ENCODE results near the gene BPGM. TPM values are rescaled to one million over a fixed set of nuclear protein-coding genes. Genes with fewer than 3 reads are reported as not detected.
"Not testable (repeated sequence)": the region's sequence is repeated elsewhere in the genome, so short reads cannot be mapped to it uniquely, and the experiment has no call there.

The BPGM gene
- total RNA-seq, 1 experiment from 2014 or later = 14.0 TPM

DNA sequence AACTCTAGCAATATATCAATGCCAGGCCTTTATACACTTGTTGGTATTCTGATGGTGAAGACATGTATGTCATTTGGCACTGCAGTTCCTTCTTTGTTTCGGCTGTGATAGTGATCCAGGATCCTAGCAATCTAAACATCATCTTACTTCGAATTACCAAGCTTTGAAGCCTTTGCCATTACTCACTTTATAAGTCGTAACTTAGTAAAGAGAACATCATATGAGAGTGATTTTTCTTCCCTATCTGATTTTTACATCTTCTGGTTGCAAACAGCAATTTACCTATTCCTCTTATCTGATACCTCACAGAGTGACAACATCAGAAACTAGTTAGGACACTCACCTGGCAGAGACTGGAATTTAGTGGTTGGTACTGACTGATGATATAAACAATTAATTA is 7.6 kb upstream of the BPGM start:
- no peak for TF ChIP-seq EZH2 (IDR thresholded peaks at IDR 0.05; ENCODE audit: borderline replicate concordance, low read depth, low read length, poor library complexity, severe bottlenecking)
- TF ChIP-seq, protein P1, sequence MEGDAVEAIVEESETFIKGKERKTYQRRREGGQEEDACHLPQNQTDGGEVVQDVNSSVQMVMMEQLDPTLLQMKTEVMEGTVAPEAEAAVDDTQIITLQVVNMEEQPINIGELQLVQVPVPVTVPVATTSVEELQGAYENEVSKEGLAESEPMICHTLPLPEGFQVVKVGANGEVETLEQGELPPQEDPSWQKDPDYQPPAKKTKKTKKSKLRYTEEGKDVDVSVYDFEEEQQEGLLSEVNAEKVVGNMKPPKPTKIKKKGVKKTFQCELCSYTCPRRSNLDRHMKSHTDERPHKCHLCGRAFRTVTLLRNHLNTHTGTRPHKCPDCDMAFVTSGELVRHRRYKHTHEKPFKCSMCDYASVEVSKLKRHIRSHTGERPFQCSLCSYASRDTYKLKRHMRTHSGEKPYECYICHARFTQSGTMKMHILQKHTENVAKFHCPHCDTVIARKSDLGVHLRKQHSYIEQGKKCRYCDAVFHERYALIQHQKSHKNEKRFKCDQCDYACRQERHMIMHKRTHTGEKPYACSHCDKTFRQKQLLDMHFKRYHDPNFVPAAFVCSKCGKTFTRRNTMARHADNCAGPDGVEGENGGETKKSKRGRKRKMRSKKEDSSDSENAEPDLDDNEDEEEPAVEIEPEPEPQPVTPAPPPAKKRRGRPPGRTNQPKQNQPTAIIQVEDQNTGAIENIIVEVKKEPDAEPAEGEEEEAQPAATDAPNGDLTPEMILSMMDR (conservative IDR thresholded peaks at IDR 0.05; ENCODE audit: low read depth, low read length) = no peak

DNA sequence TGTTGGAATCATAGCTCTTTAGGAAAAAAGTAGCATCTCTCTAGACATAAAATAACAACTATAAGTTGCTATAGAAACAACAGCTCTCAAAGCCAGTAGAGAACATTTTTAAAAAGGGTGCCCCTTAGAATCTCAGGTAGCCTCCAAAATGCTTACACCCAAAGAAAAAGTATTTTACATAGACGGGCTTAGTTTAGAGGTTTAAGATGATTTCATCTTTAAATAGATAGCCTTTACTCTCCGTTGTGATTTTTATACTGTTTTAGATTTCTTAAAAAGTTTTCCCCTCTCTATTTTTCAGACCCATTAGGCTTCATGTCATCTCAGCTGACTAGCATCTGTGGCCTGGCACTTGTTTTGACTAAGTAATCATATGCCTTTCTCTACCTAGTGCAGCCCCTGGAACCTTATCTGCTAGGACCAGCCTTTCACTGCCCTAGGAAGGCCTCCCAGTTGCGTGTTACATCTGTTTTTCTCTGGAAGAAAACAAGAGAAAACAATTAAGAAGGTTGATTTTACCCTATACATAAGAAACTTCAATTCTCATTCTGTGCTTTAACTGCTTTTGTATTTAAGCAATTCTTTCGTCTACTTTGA is 6.9 kb upstream of the BPGM start:
- DNase-seq (ENCODE audit: low spot score) = no peak
- intact Hi-C loops (cut with micrococcal nuclease; ENCODE audit: unreplicated experiment) = no loop called here
- Histone ChIP-seq H3K27me3 (replicated peaks; ENCODE audit: insufficient read depth, low read depth, low read length, poor library complexity) (peaks cover 12% of the 10 kb centered on the region), H3K9me3 (ENCODE audit: low read depth, low read length, poor library complexity, severe bottlenecking) (no peaks in the 10 kb centered on the region), H3K4me1 (ENCODE audit: insufficient read depth, low read length, poor library complexity, severe bottlenecking) (no peaks in the 10 kb centered on the region), H3K36me3 (ENCODE audit: insufficient read depth, low read length, poor library complexity, severe bottlenecking) (no peaks in the 10 kb centered on the region), H3K27ac (ENCODE audit: low read depth, low read length, poor library complexity, severe bottlenecking) (no peak overlapping the region), H3K4me3 (ENCODE audit: low read depth, low read length, poor library complexity, severe bottlenecking) (no peak overlapping the region)
- POLR2A ChIA-PET (ENCODE audit: low non-redundant PET) = interaction anchor here (0.7 kb wide), 1 partner anchor 49 kb away, joined by 5 read pairs; no protein-coding TSS in a partner anchor
- CTCF ChIA-PET = no interaction called here
- no TSS peak for BruUV-seq (replicated peaks)
- TF ChIP-seq, protein P1 (conservative IDR thresholded peaks at IDR 0.05; ENCODE audit: low read depth, low read length) = no peak
- TF ChIP-seq EZH2 (IDR thresholded peaks at IDR 0.05; ENCODE audit: borderline replicate concordance, low read depth, low read length, poor library complexity, severe bottlenecking) = no peak

More for the DNA sequence above, 7.6 kb upstream of the BPGM start:
- no peak for DNase-seq (ENCODE audit: low spot score)
- Histone ChIP-seq H3K36me3 (ENCODE audit: insufficient read depth, low read length, poor library complexity, severe bottlenecking) (no peaks in the 10 kb centered on the region), H3K4me1 (ENCODE audit: insufficient read depth, low read length, poor library complexity, severe bottlenecking) (no peaks in the 10 kb centered on the region), H3K27me3 (replicated peaks; ENCODE audit: insufficient read depth, low read depth, low read length, poor library complexity) (peaks cover 12% of the 10 kb centered on the region), H3K27ac (ENCODE audit: low read depth, low read length, poor library complexity, severe bottlenecking) (no peak overlapping the region), H3K9me3 (ENCODE audit: low read depth, low read length, poor library complexity, severe bottlenecking) (no peaks in the 10 kb centered on the region), H3K4me3 (ENCODE audit: low read depth, low read length, poor library complexity, severe bottlenecking) (no peak overlapping the region)
- ChIA-PET POLR2A (ENCODE audit: low non-redundant PET) (interaction anchor here (0.6 kb wide), 1 partner anchor 346 kb away, joined by 12 read pairs; no protein-coding TSS in a partner anchor), CTCF (no interaction called here)
- BruUV-seq (replicated peaks) = no TSS peak
- intact Hi-C loops (cut with micrococcal nuclease; ENCODE audit: unreplicated experiment) = no loop called here

DNA sequence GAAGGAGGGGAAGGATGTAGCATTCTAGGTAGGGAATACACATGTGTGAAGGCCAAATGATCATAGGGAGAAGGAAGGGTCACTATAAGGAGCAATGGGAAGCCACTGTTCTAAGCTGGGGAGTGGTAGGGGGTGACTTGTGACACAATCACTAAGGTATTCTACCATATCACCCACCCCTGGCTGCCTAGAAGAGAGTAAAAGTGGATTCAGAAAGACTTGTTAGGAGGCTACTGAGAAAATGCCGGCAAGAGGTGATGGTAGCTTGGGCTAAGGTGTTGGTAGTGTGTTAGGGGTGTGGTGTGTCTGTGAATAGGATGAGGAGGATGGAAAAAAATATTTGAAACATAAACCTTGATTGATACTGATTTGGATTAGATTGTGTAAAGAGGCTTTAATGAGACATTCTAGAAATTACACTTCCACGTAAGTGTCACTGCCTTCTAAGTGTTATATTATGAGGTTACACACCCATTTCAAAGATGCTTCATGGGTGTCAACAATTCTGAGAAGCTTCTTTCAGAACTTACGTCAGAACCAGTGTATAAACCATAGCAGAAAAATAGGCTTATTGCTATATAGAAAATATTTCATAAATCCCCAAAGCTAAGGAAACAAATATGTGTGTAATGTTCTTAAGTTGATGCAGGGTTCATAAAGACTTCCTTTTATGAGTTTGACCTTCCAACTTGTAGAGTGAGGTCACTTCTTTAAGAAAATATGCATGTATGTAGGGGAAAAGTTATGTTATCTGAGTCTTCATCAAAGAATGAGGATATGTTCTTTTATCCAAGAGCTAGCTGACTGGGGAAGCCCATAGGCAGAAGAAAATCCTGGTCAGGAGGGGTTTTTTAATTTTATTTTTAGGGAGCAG is 5.6 kb upstream of the BPGM start:
- CTCF ChIA-PET = no interaction called here
- Histone ChIP-seq H3K36me3 (ENCODE audit: insufficient read depth, low read length, poor library complexity, severe bottlenecking) (no peaks in the 10 kb centered on the region), H3K4me1 (ENCODE audit: insufficient read depth, low read length, poor library complexity, severe bottlenecking) (peaks cover 5% of the 10 kb centered on the region), H3K4me3 (ENCODE audit: low read depth, low read length, poor library complexity, severe bottlenecking) (no peak overlapping the region), H3K9me3 (ENCODE audit: low read depth, low read length, poor library complexity, severe bottlenecking) (no peaks in the 10 kb centered on the region), H3K27ac (ENCODE audit: low read depth, low read length, poor library complexity, severe bottlenecking) (no peak overlapping the region), H3K27me3 (replicated peaks; ENCODE audit: insufficient read depth, low read depth, low read length, poor library complexity) (peaks cover 12% of the 10 kb centered on the region)
- POLR2A ChIA-PET (ENCODE audit: low non-redundant PET) = no interaction called here
- intact Hi-C loops (cut with micrococcal nuclease; ENCODE audit: unreplicated experiment) = no loop called here
- BruUV-seq (replicated peaks) = no TSS peak
- no peak for DNase-seq (ENCODE audit: low spot score)
- TF ChIP-seq, protein P1 (conservative IDR thresholded peaks at IDR 0.05; ENCODE audit: low read depth, low read length) = no peak
- no peak for TF ChIP-seq EZH2 (IDR thresholded peaks at IDR 0.05; ENCODE audit: borderline replicate concordance, low read depth, low read length, poor library complexity, severe bottlenecking)

DNA sequence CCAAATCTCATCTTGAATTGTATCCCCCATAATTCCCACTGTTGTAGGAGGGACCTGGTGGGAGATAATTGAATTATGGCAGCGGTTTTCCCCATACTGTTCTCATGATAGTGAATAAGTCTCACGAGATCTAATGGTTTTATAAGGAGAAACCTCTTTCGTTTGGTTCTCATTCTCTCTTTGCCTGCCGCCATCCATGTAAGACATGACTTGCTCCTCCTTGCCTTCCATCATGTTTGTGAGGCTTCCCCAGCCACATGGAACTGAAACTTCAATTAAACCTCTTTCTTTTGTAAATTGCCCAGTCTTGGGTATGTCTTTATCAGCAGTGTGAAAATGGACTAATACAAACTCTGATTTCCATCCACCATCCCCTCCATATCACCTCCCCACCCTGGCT is 4.7 kb upstream of the BPGM start:
- H3K27ac ChIP-seq (ENCODE audit: low read depth, low read length, poor library complexity, severe bottlenecking); POLR2A ChIA-PET (ENCODE audit: low non-redundant PET); DNase-seq (ENCODE audit: low spot score); H3K36me3 ChIP-seq (ENCODE audit: insufficient read depth, low read length, poor library complexity, severe bottlenecking); H3K4me1 ChIP-seq (ENCODE audit: insufficient read depth, low read length, poor library complexity, severe bottlenecking); H3K4me3 ChIP-seq (ENCODE audit: low read depth, low read length, poor library complexity, severe bottlenecking); intact Hi-C loops (cut with micrococcal nuclease; ENCODE audit: unreplicated experiment); BruUV-seq (replicated peaks); H3K9me3 ChIP-seq (ENCODE audit: low read depth, low read length, poor library complexity, severe bottlenecking); CTCF ChIA-PET: not testable (repeated sequence)
- peaks cover 12% of the 10 kb centered on the region for H3K27me3 ChIP-seq (replicated peaks; ENCODE audit: insufficient read depth, low read depth, low read length, poor library complexity)
